Measurements from ENCODE around the gene HSD17B12.

GRCh38 chr11:43904742-43905535, 224.4 kb downstream of the HSD17B12 start:
- TF ChIP-seq EP300 (IDR thresholded peaks at IDR 0.05) (no peak), POLR2AphosphoS5 (IDR thresholded peaks at IDR 0.05) (no peak), POLR2A (IDR thresholded peaks at IDR 0.05) (no peak)
- TF ChIP-seq, protein P1, sequence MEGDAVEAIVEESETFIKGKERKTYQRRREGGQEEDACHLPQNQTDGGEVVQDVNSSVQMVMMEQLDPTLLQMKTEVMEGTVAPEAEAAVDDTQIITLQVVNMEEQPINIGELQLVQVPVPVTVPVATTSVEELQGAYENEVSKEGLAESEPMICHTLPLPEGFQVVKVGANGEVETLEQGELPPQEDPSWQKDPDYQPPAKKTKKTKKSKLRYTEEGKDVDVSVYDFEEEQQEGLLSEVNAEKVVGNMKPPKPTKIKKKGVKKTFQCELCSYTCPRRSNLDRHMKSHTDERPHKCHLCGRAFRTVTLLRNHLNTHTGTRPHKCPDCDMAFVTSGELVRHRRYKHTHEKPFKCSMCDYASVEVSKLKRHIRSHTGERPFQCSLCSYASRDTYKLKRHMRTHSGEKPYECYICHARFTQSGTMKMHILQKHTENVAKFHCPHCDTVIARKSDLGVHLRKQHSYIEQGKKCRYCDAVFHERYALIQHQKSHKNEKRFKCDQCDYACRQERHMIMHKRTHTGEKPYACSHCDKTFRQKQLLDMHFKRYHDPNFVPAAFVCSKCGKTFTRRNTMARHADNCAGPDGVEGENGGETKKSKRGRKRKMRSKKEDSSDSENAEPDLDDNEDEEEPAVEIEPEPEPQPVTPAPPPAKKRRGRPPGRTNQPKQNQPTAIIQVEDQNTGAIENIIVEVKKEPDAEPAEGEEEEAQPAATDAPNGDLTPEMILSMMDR (IDR thresholded peaks at IDR 0.05), result no peak
